ENCODE results near the gene LUM. TPM values are rescaled to one million over a fixed set of nuclear protein-coding genes. Genes with fewer than 3 reads are reported as not detected.

LUM gene
- total RNA-seq, 2 donors from 2014 or later = 0.31 TPM; not detected in 1

DNA sequence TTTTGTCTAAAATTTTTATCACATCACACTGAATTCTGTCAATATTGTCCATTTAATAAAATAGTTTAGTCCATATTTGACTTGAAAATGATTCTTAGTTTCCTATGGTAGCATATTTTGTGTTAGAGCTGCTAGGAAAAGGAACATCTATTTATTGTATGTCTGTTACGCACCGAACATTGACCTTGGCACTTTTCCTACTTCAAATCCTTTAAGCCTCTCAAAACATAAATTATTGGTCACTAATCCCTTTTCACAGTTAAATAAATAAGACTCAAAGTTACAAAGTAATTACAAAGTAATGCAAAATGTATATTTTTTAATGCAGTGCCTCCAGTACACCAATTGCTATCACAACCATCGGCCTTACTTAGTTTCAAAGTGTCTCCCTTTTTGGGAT, 42.8 kb upstream of the LUM start:
- no peak overlapping the region for H3K4me3 ChIP-seq (ENCODE audit: low read length)

DNA sequence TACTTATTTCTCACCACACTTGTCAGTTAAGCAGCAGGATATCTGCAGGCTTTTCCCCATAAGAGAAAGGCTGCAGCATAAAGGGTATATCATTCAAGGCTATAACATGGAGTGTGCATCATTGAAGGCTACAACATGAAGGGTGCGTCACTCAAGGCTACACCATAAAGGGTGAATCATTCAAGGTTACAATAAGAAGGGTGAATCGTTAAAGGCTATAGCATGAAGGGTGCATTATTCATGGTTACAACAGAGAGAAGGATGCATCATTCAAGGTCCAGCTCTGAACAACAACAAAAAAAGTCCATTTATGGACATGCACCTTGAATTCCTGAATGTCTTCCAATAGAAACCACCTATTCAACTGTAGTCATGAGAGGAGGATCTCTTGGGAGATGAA, 32.8 kb upstream of the LUM start:
- H3K27ac Mint-ChIP-seq = no peak overlapping the region
- WGBS, 2 experiments (ENCODE audit: insufficient coverage in 1 of 2, insufficient read length in 1 of 2) = 89 to 95% methylated on average over 2 of the region's 2 CpGs
- Histone ChIP-seq H3K4me3 (ENCODE audit: low read length) (no peak overlapping the region), H3K4me1 (ENCODE audit: control insufficient read depth, insufficient read depth, low read length) (peaks cover 4% of the 10 kb centered on the region), H3K27ac (ENCODE audit: low read depth, low read length) (no peak overlapping the region), H3K27me3 (ENCODE audit: control insufficient read depth, insufficient read depth, low read length, poor library complexity, severe bottlenecking) (peaks cover 5% of the 10 kb centered on the region), H3K9ac (ENCODE audit: extremely low read depth, low read length, poor library complexity, severe bottlenecking) (no peak overlapping the region), H3K9me3 (ENCODE audit: control insufficient read depth, low read length) (no peaks in the 10 kb centered on the region), H3K36me3 (ENCODE audit: control insufficient read depth, insufficient read depth, low read length) (no peaks in the 10 kb centered on the region)
- peaks cover 1% of the 10 kb centered on the region for H3K9me3 Mint-ChIP-seq
- H3K36me3 Mint-ChIP-seq (ENCODE audit: low read depth) = no peaks in the 10 kb centered on the region
- peaks cover 4% of the 10 kb centered on the region for H3K27me3 Mint-ChIP-seq (ENCODE audit: insufficient read depth)
- TF ChIP-seq, protein P1, sequence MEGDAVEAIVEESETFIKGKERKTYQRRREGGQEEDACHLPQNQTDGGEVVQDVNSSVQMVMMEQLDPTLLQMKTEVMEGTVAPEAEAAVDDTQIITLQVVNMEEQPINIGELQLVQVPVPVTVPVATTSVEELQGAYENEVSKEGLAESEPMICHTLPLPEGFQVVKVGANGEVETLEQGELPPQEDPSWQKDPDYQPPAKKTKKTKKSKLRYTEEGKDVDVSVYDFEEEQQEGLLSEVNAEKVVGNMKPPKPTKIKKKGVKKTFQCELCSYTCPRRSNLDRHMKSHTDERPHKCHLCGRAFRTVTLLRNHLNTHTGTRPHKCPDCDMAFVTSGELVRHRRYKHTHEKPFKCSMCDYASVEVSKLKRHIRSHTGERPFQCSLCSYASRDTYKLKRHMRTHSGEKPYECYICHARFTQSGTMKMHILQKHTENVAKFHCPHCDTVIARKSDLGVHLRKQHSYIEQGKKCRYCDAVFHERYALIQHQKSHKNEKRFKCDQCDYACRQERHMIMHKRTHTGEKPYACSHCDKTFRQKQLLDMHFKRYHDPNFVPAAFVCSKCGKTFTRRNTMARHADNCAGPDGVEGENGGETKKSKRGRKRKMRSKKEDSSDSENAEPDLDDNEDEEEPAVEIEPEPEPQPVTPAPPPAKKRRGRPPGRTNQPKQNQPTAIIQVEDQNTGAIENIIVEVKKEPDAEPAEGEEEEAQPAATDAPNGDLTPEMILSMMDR (conservative IDR thresholded peaks at IDR 0.05) = no peak
- no peak for DNase-seq
- peaks cover 7% of the 10 kb centered on the region for H3K4me1 Mint-ChIP-seq
- H3K4me3 Mint-ChIP-seq = no peak overlapping the region

More for the DNA sequence above, 42.8 kb upstream of the LUM start:
- no peak for DNase-seq
- no peaks in the 10 kb centered on the region for H3K9me3 Mint-ChIP-seq
- no peak overlapping the region for H3K27ac ChIP-seq (ENCODE audit: low read depth, low read length)
- H3K27ac Mint-ChIP-seq = no peak overlapping the region
- no peaks in the 10 kb centered on the region for H3K4me1 Mint-ChIP-seq
- H3K36me3 ChIP-seq (ENCODE audit: control insufficient read depth, insufficient read depth, low read length) = no peaks in the 10 kb centered on the region
- no peaks in the 10 kb centered on the region for H3K36me3 Mint-ChIP-seq (ENCODE audit: low read depth)
- WGBS, 2 experiments (ENCODE audit: insufficient coverage in 1 of 2, insufficient read length in 1 of 2) = 100% methylated on average over 3 of the region's 3 CpGs; no CpG with 5 or more reads in 1 of the 2 experiments
- no peaks in the 10 kb centered on the region for H3K9me3 ChIP-seq (ENCODE audit: control insufficient read depth, low read length)
- TF ChIP-seq, protein P1 (conservative IDR thresholded peaks at IDR 0.05) = no peak
- H3K9ac ChIP-seq (ENCODE audit: extremely low read depth, low read length, poor library complexity, severe bottlenecking) = no peak overlapping the region
- no peaks in the 10 kb centered on the region for H3K27me3 Mint-ChIP-seq (ENCODE audit: insufficient read depth)
- H3K27me3 ChIP-seq (ENCODE audit: control insufficient read depth, insufficient read depth, low read length, poor library complexity, severe bottlenecking) = no peaks in the 10 kb centered on the region
- no peak overlapping the region for H3K4me3 Mint-ChIP-seq
- no peaks in the 10 kb centered on the region for H3K4me1 ChIP-seq (ENCODE audit: control insufficient read depth, insufficient read depth, low read length)

DNA sequence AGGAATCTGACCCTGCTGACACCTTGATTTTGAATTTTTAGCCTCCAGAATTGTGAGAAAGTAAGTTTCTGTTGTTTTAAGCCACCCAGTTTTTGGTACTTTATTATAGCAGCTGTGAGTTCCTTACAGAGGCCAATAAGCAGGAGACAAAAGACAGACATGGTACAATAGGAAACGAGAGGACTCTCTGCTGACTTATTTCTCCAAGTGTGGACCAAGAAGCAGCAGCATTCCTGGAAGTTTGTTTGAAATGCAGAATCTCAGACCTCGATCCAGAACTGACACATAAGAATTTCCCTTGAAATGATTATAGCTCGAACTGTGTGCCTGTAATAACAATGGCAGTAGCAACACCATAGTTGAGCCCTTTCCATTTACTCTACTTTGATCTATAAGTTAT, 31.9 kb upstream of the LUM start:
- no peak for DNase-seq
- TF ChIP-seq, protein P1 (conservative IDR thresholded peaks at IDR 0.05) = no peak
- no peak overlapping the region for H3K27ac Mint-ChIP-seq
- no peak overlapping the region for H3K4me3 Mint-ChIP-seq
- Histone ChIP-seq H3K36me3 (ENCODE audit: control insufficient read depth, insufficient read depth, low read length) (no peaks in the 10 kb centered on the region), H3K9me3 (ENCODE audit: control insufficient read depth, low read length) (no peaks in the 10 kb centered on the region), H3K4me1 (ENCODE audit: control insufficient read depth, insufficient read depth, low read length) (peaks cover 8% of the 10 kb centered on the region), H3K27me3 (ENCODE audit: control insufficient read depth, insufficient read depth, low read length, poor library complexity, severe bottlenecking) (peaks cover 5% of the 10 kb centered on the region), H3K27ac (ENCODE audit: low read depth, low read length) (no peak overlapping the region), H3K9ac (ENCODE audit: extremely low read depth, low read length, poor library complexity, severe bottlenecking) (no peak overlapping the region), H3K4me3 (ENCODE audit: low read length) (no peak overlapping the region)
- no peaks in the 10 kb centered on the region for H3K36me3 Mint-ChIP-seq (ENCODE audit: low read depth)
- H3K27me3 Mint-ChIP-seq (ENCODE audit: insufficient read depth) = peaks cover 4% of the 10 kb centered on the region
- H3K9me3 Mint-ChIP-seq = no peaks in the 10 kb centered on the region
- WGBS, 2 experiments (ENCODE audit: insufficient coverage in 1 of 2, insufficient read length in 1 of 2) = 92 to 98% methylated on average over 3 of the region's 3 CpGs
- peaks cover 14% of the 10 kb centered on the region for H3K4me1 Mint-ChIP-seq

Measured in endodermal cell (in vitro differentiated cells).